RPMI8226 (cell line): ENCODE measurements around the gene SNX30.
"Not testable (repeated sequence)": the region's sequence is repeated elsewhere in the genome, so short reads cannot be mapped to it uniquely, and the experiment has no call there.

Experiments used
- DNase-seq: peaks from one replicate; pipeline ENCODE4 v3.0.0-alpha.2; 2015

The SNX30 gene

GRCh38 chr9:112750016-112750763, at the start of gene SNX30:
Gene SNX30 (plus strand): TSS chr9:112750760. CDS start chr9:112751002, 242 bp downstream.
- peak; percentile 89 for DNase-seq

- DNase-seq = no peak
Observed at GRCh38 chr9:112703304-112703703, 47.3 kb upstream of the SNX30 start.

GRCh38 chr9:112705768-112706427, 44.7 kb upstream of the SNX30 start:
- no peak for DNase-seq

GRCh38 chr9:112711050-112711689, 39.4 kb upstream of the SNX30 start:
- DNase-seq = no peak

- no peak for DNase-seq
Observed at GRCh38 chr9:112712678-112713077, 37.9 kb upstream of the SNX30 start.

- DNase-seq = peak; percentile 96
Observed at GRCh38 chr9:112717661-112718331, 32.8 kb upstream of the SNX30 start, which contains the start of gene INIP. Gene INIP (minus strand): TSS chr9:112718117. CDS start chr9:112716485, 1,632 bp downstream.

GRCh38 chr9:112719241-112719691, 31.3 kb upstream of the SNX30 start:
- no peak for DNase-seq

GRCh38 chr9:112719696-112720095, 30.9 kb upstream of the SNX30 start:
- DNase-seq = no peak

GRCh38 chr9:112720113-112720780, 30.3 kb upstream of the SNX30 start:
- no peak for DNase-seq

- not testable (repeated sequence) for DNase-seq
Observed at GRCh38 chr9:112722749-112723148, 27.8 kb upstream of the SNX30 start.

- no peak for DNase-seq
Observed at GRCh38 chr9:112725961-112726360, 24.6 kb upstream of the SNX30 start.

- no peak for DNase-seq
Observed at GRCh38 chr9:112726428-112726827, 24.1 kb upstream of the SNX30 start.

- DNase-seq = no peak
Observed at GRCh38 chr9:112728401-112728800, 22.2 kb upstream of the SNX30 start.

- no peak for DNase-seq
Observed at GRCh38 chr9:112731971-112732370, 18.6 kb upstream of the SNX30 start.

- no peak for DNase-seq
Observed at GRCh38 chr9:112734892-112735291, 15.7 kb upstream of the SNX30 start.

- no peak for DNase-seq
Observed at GRCh38 chr9:112743216-112743836, 7.2 kb upstream of the SNX30 start.

- no peak for DNase-seq
Observed at GRCh38 chr9:112744177-112744576, 6.4 kb upstream of the SNX30 start.

- DNase-seq = no peak
Observed at GRCh38 chr9:112747094-112747493, 3.5 kb upstream of the SNX30 start.

GRCh38 chr9:112750764-112751055, 150 bp downstream of the SNX30 start:
- no peak for DNase-seq

GRCh38 chr9:112751056-112751795, 666 bp downstream of the SNX30 start:
- DNase-seq = peak; percentile 81

GRCh38 chr9:112752334-112753125, 2.0 kb downstream of the SNX30 start:
- no peak for DNase-seq
